HG03354 (cell line): Measurements from ENCODE around the gene REG3G.

Experiments
- ATAC-seq: cut with Tn5 transposase; IDR thresholded peaks from one replicate; pipeline ENCODE4 v1.9.1; 2021; ENCODE audit warnings: mild to moderate bottlenecking; ENCODE audit not compliant: unreplicated experiment, poor library complexity, severe bottlenecking

Gene REG3G

DNA sequence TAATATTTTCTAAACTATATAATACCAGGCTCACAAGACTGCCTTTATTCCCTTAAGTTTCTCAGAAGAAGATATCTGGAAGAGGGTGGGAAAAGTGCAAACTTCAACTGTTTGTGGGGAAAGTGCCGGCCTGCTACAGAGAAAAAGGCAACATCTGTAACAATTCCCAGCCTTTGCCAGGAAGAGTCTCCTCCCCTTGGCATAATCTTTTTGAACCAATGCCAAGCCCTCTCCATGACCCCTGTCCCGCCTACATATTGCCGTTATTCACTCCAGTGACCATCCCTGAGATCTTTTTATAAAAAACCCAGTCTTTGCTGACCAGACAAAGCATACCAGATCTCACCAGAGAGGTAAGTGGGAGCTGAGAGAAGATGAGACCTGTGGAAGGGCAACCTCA is at the start of gene REG3G:
TSS of gene REG3G (plus strand) at position 282 of the 400 bp plus-strand sequence. CDS start 392 bp downstream, outside the sequence.
- no peak for ATAC-seq

DNA sequence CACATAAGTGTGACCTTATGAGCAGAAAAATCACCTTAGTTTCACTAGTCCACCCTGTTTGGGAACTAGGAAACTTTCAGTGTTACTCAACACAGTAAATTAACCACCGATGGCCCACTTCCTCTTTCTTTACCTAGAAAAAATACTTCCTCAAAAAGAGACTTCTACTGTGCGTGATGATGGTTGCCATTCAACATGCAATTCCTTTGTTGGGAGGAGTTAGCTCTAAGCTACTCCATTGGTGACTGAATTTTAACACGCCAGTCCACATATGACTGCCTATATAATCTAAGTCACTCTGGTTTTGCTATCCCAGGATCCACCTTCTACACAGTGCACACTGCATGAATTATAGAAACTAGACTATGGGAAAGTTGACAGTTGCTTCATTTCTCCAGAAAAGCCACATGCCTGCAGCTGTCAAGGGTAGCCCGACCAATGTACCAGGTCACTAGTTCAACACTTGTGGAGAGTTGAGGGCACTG is 47.8 kb upstream of the REG3G start:
- ATAC-seq, result peak; percentile 95

DNA sequence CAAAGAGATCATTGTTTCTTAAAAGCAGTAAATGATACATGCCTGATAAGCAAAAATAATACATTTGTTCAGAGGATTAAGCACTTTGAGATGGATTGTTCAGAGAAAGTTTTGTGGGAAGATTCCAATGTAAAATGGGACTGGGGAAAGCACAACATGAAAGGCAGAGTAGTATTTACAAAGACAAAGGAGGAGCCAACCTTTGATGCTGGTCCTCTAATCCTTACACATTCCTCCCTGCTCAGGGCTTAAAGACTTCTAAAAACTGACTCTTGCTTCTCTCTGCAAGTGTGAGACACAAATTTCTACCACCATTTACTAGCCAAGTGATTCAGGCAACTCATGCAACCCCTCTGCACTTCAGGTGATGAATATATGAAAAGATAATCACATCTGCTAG is 47.2 kb upstream of the REG3G start:
- no peak for ATAC-seq

DNA sequence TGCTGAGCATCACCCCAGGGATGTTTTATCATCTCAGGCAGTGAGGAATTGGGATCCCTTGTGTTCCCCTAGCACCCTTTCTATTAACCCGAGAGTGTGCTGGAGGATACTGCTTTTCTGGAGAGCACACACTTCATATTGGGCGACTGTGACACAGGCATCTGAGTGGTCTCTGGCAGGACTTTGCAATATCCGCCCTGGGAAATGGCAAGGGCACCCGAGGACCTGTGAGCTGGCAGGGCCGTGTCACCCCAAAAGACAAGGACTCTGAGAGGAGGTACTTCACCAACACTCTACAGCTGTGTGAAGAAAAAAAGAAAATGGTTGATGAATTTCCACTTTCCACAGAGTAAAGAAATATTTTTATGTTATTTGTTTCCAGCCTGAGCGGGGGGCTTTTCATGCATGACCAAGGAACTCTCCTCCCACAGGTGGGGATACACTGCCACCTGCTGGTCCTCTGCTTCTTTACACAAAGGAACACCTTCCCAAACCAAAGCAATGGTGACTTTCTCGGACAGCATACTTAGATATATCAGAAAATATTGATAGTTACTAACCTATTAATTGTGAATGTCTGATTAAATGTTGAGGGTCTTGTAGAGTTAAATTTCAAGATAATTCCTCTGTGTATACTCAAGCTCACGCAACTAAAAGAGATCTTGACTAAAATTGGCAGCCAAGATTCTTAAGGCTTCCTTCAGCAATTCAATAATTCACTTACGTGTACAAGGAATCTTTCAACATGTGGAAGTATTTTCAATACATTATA is 45.9 kb upstream of the REG3G start:
- peak; percentile 43 for ATAC-seq

DNA sequence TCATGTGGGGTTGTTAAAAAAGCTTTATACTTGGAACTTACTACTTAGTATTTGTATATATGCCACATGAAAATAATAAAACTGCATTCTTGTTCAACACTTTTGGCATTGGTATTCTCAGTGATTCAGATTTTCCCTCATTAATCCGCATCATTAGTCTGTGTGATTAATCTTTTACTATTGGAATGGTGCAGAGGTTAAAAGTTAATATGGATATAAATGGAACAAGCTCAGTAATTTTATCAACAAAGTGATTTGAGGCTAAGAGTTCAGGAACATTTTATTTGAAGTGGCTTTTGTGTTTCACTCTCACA is 45.4 kb upstream of the REG3G start:
- ATAC-seq, result no peak

DNA sequence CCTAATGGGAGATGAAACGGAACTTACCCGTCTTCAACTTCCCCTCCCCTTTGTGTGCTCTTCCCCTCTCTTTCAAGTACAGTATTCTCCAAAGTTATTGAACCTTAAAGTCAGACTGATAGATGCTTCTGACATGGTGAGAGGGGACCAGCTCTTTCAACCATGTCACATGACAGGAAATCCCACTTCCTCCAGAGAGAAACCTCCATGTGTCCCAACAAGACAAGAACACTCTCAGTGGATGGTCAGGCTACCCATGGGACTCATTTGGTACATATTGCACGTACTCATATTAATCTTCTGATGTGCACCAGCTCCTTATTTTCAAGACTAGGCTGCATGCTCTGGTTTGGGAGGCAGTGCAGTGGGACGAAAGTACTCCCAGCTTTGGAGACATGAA is 44.6 kb upstream of the REG3G start:
- ATAC-seq, result no peak

DNA sequence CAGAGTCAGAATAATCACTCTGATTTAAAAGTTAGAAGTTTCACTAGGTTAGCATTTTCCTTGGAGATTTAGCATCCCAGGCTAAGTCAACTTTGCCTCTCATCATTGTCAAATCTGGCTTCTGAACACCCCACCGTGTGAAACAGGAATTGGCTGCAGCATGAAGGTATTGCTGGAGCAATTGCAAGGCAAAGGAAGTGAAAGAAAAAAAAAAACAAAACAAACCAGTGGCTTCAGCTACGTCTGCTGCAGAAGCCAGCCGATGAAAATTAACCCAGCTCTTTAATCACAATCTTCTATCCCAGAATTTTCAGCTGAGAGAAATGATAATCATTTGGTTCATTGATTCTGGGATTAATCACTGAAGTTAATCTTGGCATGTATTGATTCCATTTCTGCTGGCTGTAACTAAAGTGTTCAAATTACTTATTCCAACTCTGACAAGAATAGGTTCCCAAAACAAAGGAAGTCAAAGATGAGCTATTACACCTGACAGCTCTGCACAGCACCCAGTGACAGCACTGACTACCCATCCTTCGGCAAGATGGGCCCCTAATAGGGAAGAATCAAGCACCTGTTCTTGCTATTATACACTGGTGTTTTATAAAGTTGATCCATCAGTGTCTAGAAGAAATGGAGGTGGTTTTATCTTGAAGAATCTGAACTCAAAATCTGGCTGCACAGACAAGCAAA is 42.7 kb upstream of the REG3G start:
- ATAC-seq, result no peak

DNA sequence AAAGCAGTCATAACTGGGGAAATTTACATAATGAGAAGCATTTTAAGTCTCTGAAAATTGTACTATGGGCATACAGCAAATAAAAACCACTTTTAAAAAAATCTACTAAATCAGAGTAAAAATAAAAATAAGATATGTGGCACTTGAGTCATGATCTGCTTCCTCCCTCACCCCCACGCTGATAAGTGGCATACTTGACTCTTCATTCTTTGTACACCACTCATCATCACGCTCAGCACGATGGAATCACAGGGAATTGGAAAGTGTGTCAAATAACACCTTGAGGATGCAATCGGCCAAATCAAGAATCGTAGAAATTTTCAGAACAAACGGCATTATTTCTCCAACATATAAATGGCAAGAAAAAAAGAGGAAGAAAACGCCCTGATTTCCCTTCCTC is 41.1 kb upstream of the REG3G start:
- no peak for ATAC-seq

DNA sequence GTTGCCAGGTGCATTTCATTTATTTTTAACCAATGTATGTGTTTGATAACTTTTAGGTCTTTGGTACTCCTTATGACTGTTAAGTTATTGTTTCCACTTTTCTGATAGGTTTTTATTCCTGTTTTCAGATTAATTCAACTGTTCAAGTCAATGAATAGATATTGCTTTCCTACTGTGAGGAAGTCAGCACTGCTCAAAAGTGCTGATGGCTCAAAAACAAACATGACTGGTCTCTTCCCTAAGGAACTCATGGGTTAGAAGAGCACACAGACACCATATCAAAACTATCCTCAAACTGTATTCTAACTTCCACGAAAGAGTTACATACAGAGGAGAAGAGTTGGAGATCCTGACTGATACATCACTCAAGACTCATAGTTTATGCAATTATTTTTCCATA is 39.9 kb upstream of the REG3G start:
- ATAC-seq, result no peak

DNA sequence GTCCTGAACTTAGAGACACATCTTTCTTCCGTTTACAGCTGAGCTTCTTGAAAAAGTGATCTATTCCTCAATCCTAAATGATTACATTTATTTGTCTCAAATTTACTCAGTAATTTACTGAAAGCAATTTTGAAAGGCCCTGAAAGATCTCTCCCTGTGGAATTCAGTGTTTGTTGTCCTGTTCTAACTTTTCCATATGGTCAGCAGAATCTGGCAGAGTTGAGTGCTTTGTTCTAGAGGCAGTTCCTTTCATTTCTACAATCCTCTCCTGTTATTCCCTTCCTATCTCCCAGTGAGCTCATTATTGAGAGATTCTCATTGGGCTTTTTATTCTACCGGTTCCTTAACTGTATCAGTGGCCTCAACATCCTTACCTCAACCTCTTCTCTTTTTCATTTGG is 36.5 kb upstream of the REG3G start:
- ATAC-seq, result no peak

DNA sequence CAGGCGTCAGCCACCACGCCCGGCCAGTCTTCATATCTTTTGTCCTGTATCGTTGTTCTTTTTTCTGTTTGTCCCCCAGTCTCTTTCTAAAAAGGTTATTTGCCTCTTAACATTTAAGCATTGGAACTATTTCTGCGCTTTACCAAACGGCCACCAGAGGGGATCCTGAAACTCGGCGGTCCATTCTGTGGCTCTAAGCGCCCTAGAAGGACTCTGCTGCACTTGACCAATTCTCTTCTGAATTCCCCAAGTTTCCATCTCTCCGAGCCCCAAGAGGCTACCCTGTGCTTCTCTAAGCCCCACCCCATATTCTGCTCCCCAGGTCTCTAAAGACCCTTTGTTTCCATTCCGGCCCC is 33.1 kb upstream of the REG3G start:
- no peak for ATAC-seq

DNA sequence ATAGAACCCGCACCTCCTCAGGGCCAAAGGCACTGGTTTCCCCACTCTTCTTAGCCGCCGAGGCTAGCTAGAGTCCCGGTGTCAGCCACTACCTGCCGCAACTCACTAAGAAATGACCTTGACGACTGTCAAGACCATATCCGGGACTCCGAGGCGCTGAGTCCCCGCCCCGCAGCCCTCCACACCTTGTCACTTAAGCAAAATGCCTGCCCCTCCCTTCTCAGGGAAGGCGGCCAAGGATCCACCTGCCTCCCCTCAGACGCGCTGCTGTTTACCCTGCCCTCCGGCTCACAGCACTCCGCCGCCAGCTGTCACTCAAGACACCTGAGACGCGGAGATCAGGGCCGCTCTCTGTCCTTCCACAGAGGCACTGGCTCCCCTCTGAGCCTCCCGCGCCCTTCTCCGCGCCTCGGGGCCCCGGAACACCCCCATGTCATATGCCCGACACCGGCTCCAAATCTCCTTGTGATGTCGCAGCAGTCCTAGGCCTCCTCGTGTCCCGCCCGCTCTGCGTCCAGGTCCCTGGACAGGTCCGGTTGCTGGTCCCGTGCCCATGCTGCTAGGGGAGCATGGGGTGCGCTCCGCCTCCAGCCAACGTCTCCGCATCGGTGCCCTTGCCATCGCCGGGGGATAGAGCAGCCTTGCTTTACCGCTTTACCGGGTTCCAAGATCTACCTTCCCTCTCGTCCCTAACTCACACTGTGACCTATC is 32.5 kb upstream of the REG3G start:
- ATAC-seq, result no peak

DNA sequence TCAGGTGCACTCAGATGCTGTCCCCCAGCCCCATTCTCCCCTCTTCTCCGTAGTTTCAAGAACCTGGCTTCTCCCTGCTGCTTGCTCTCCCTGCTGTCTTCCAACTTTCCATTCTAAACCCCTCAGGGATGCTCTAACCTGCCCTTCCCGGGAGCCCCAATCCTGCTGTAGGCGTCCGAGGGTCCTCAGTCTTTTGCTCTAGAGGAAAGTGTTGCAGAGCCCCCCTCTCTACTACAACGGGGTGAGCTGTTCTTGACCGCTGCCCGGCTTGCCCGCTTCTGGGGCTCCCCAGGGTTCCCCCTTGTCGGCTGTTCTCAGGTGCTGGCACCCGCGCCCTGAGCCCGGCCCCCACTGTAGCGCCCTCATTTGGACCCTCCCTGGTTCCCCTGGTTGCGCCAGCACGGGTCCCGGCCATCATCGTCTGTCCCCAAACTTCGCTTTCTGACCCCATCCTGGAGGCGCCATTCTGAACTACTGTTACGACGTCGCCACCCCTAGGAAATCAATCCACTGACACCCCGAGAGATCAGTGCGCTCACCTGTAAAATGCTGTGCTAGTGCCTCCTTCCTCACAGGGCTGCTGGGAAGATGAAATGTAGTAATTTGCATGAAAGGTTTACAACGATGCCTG is 31.9 kb upstream of the REG3G start:
- no peak for ATAC-seq

DNA sequence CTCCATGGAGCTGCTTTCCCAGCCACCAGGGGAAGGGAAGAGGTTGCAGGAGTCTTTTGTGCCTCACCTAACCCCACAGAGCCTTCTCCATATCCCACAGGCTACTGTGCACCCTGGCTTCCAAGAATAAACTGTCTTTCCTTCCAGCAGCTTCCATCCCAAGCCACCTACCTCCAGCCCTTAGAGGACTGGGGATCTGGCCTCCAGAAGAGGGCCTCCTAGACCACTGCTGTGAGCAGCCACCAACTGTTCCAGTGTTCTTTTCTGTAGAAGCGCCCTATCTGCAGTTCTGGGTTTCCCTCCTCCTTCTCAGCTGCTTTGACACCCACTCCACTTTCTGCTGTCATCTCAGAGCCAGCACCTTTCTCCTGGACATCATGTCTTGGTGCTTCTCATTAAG is 30.7 kb upstream of the REG3G start:
- ATAC-seq, result no peak

DNA sequence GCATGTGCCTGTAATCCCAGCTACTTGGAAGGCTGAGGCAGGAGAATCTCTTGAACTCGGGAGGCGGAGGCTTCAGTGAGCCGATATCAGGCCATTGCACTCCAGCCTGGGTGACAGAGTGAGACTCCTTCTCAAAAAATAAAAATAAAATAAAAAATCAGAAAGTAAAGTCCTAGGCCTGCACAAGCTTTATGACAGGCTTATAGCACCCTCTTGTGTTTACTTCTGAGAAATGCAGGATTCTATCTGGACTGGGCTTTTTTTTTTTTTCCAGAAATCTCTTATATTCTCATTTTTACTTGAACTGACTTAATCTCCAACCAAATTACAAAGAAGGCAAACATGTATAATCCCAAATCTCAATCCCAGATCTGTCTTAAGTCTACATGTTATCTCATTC is 26.1 kb upstream of the REG3G start:
- ATAC-seq, result no peak

DNA sequence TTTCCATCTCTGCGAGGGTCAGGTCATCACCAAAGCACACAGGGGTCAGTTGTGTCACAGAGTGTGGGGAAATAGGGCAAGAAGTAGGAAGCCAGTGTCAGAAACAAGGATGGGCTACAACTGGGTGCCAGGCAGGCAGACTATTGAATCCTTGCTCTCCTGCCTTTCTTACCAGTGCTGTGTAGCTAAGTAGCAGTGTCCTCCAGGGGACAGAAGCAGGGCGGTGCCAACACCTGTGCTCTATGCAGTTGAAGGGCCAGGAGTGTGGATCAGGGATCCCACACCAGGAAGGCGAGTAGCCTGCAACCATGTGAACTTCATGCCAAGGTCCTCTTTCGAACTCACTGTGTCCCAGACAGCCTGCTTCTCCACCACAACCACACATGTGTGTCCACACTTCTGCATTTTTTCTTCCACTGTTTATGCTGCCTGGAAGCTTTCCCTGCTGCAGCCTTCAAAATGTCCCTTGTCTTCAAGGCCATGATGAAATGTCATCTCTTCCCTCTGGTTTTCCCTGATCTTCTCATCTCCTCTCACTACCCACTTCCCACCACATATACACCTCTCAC is 25.4 kb upstream of the REG3G start:
- no peak for ATAC-seq

DNA sequence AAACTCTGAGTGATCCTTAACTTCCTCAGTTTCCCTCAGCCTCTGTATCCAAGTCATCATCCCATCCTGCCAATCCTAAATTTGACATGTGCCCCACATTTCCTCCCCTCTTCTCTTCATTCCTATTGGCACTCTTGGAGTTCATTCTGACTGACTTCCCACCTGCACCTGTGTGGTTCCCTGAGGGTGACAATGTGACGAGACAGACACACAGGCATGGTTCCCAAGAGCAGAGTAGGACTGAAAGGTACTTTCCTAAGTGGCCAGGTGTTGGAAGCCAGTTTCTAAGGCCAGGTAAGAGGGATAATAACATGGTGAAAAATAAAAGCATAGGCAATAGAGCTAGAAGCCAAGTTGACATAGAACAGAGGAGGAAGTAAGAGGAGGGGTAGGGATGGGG is 24.2 kb upstream of the REG3G start:
- no peak for ATAC-seq

DNA sequence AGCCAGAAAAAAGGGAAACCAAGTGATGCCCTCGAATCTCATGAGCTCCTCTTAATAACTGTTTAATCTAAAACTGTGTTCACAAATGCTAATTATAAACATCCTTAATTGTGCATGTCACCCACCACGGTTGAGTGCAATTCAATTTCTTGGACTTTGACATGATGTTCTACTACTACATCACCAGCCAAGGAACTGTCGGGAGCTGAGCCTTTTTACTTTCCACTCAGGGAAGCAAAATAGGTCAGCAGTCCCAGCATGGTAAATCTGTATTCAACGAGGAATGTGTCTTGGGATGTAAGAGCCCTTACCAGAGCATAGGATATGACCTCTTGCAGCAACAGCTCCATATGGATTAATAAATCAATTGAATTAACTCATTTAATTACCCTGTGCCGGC is 20.8 kb upstream of the REG3G start:
- ATAC-seq, result no peak

DNA sequence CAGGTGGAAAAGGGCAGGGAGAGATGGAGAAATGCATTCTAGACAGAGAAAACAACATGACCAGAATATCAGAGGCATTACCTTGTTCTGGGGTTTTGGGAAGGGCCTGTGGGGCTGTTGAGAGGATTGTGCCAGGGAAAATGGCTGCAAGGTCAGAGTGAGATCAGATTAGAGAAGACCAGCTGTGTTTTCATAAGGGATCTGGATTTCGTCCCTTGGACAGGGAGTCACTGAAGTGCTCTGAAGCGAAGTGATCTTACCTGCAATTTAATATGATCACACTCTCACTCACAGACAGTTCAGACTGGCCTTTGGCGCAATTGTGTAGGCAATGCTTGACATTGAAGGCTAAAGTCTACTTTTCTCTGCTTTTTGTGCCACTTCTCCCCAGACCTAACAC is 20.3 kb upstream of the REG3G start:
- ATAC-seq, result no peak

DNA sequence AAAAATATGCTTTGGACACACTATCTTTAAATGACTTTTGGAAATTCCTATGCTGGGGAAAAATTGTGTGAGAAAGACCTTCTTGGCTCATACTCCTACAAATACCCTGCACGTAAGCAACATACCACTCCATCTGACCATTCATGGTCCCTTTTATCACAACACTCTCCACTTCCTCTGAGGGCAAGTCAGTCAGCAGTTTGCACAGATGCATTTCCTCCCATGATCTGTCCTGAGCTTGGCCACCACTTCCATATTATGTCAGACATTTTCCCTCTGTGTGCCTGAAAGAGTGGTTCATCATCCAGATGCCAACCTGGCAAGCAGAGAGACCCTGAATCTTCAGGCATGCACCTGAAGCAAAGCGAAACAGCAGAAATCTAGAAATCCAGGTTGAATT is 16.1 kb upstream of the REG3G start:
- ATAC-seq, result no peak
